Muscle layer of colon (tissue), 2 donors: ENCODE measurements around the gene PHYHIPL.
"Not testable (repeated sequence)": the region's sequence is repeated elsewhere in the genome, so short reads cannot be mapped to it uniquely, and the experiment has no call there.

Source experiments
- H3K27ac ChIP-seq: one replicate; pipeline ENCODE4 v1.7.0; 2013; ENCODE audit warnings: low read depth, mild to moderate bottlenecking, low read length, moderate library complexity
- H3K27me3 ChIP-seq, 2 donors: one replicate each; pipeline ENCODE4 v1.7.0; 2013; ENCODE audit warnings: low read length in 2 of 2, mild to moderate bottlenecking in 2 of 2; ENCODE audit not compliant: insufficient read depth in 2 of 2, control insufficient read depth in 1 of 2
- H3K36me3 ChIP-seq: one replicate; pipeline ENCODE4 v1.7.0; 2013; ENCODE audit warnings: mild to moderate bottlenecking, low read length; ENCODE audit not compliant: insufficient read depth
- H3K4me1 ChIP-seq: one replicate; pipeline ENCODE4 v1.7.0; 2013; ENCODE audit warnings: mild to moderate bottlenecking, low read length; ENCODE audit not compliant: insufficient read depth
- H3K4me3 ChIP-seq, 2 donors: one replicate each; pipeline ENCODE4 v1.7.0; 2013; ENCODE audit warnings: low read length in 2 of 2, low read depth in 1 of 2, mild to moderate bottlenecking in 1 of 2, moderate library complexity in 1 of 2
- H3K9ac ChIP-seq: one replicate; pipeline ENCODE4 v1.7.0; 2013; ENCODE audit warnings: low read length
- H3K9me3 ChIP-seq: one replicate; pipeline ENCODE4 v1.7.0; 2013; ENCODE audit warnings: mild to moderate bottlenecking, low read length
- donor health status: abdominal sarcoma.
- donor health status: Adenocarcinoma of cecum.

The PHYHIPL gene

GRCh38 chr10:59236064-59236697 lies 59.7 kb downstream of the PHYHIPL start:
- Histone ChIP-seq H3K36me3 (no peaks in the 10 kb centered on the region), H3K27me3 (no peaks in the 10 kb centered on the region), H3K4me3 (no peak overlapping the region), H3K9ac (no peak overlapping the region), H3K4me1 (peaks cover 6% of the 10 kb centered on the region), H3K9me3 (no peaks in the 10 kb centered on the region), H3K27ac (no peak overlapping the region)

- H3K27me3 ChIP-seq, result no peaks in the 10 kb centered on the region
- no peaks in the 10 kb centered on the region for H3K36me3 ChIP-seq
- H3K9me3 ChIP-seq, result no peaks in the 10 kb centered on the region
- H3K27ac ChIP-seq, result no peak overlapping the region
- H3K9ac ChIP-seq, result no peak overlapping the region
- peaks cover 6% of the 10 kb centered on the region for H3K4me1 ChIP-seq
- H3K4me3 ChIP-seq, result no peak overlapping the region
These were observed 61.3 kb downstream of the PHYHIPL start for GRCh38 chr10:59237775-59238174.

- H3K27ac ChIP-seq, H3K4me1 ChIP-seq, H3K9me3 ChIP-seq, H3K27me3 ChIP-seq, H3K36me3 ChIP-seq, H3K4me3 ChIP-seq, H3K9ac ChIP-seq: not testable (repeated sequence)
These were observed 62.7 kb downstream of the PHYHIPL start for GRCh38 chr10:59239108-59239507.

GRCh38 chr10:59240582-59241183 lies 64.2 kb downstream of the PHYHIPL start:
- Histone ChIP-seq H3K9ac (no peak overlapping the region), H3K4me1 (peaks cover 6% of the 10 kb centered on the region), H3K9me3 (no peaks in the 10 kb centered on the region), H3K27ac (no peak overlapping the region), H3K36me3 (peaks cover 3% of the 10 kb centered on the region), H3K27me3 (no peaks in the 10 kb centered on the region), H3K4me3 (no peak overlapping the region)

- Histone ChIP-seq H3K36me3 (peaks cover 4% of the 10 kb centered on the region), H3K4me3 (no peak overlapping the region), H3K27ac (no peak overlapping the region), H3K27me3 (no peaks in the 10 kb centered on the region), H3K9me3 (no peaks in the 10 kb centered on the region), H3K9ac (no peak overlapping the region), H3K4me1 (peaks cover 6% of the 10 kb centered on the region)
These were observed 65.6 kb downstream of the PHYHIPL start for GRCh38 chr10:59242057-59242456.

- Histone ChIP-seq H3K27ac (no peak overlapping the region), H3K36me3 (peaks cover 4% of the 10 kb centered on the region), H3K9ac (no peak overlapping the region)
These were observed 66.5 kb downstream of the PHYHIPL start for GRCh38 chr10:59242991-59243390.

GRCh38 chr10:59243611-59244195 lies 67.3 kb downstream of the PHYHIPL start:
- no peak overlapping the region for H3K27ac ChIP-seq
- no peak overlapping the region for H3K9ac ChIP-seq
- peaks cover 6% of the 10 kb centered on the region for H3K4me1 ChIP-seq
- H3K36me3 ChIP-seq, result peaks cover 4% of the 10 kb centered on the region
- no peaks in the 10 kb centered on the region for H3K9me3 ChIP-seq
- no peak overlapping the region for H3K4me3 ChIP-seq
- H3K27me3 ChIP-seq, result no peaks in the 10 kb centered on the region

More at GRCh38 chr10:59242991-59243390, 66.5 kb downstream of the PHYHIPL start:
- Histone ChIP-seq H3K4me3 (no peak overlapping the region), H3K4me1 (peaks cover 6% of the 10 kb centered on the region), H3K27me3 (no peaks in the 10 kb centered on the region), H3K9me3 (no peaks in the 10 kb centered on the region)

GRCh38 chr10:59244871-59245270 lies 68.4 kb downstream of the PHYHIPL start:
- Histone ChIP-seq H3K4me1 (peaks cover 6% of the 10 kb centered on the region), H3K36me3 (peaks cover 4% of the 10 kb centered on the region), H3K4me3 (no peak overlapping the region), H3K27ac (no peak overlapping the region), H3K27me3 (no peaks in the 10 kb centered on the region), H3K9ac (no peak overlapping the region), H3K9me3 (no peaks in the 10 kb centered on the region)

GRCh38 chr10:59245686-59246085 lies 69.2 kb downstream of the PHYHIPL start:
- H3K27me3 ChIP-seq, result no peaks in the 10 kb centered on the region
- H3K4me3 ChIP-seq, result no peak overlapping the region
- H3K4me1 ChIP-seq, result peaks cover 4% of the 10 kb centered on the region
- no peaks in the 10 kb centered on the region for H3K9me3 ChIP-seq
- H3K9ac ChIP-seq, result no peak overlapping the region
- H3K36me3 ChIP-seq, result peaks cover 9% of the 10 kb centered on the region
- no peak overlapping the region for H3K27ac ChIP-seq

GRCh38 chr10:59252491-59252890 lies 76.0 kb downstream of the PHYHIPL start:
- H3K9me3 ChIP-seq, result no peaks in the 10 kb centered on the region
- H3K27me3 ChIP-seq, result no peaks in the 10 kb centered on the region
- peaks cover 5% of the 10 kb centered on the region for H3K4me1 ChIP-seq
- peaks cover 22% of the 10 kb centered on the region for H3K36me3 ChIP-seq
- H3K9ac ChIP-seq, result no peak overlapping the region
- no peak overlapping the region for H3K4me3 ChIP-seq
- H3K27ac ChIP-seq, result no peak overlapping the region

GRCh38 chr10:59255463-59255862 lies 79.0 kb downstream of the PHYHIPL start:
- H3K4me3 ChIP-seq, result no peak overlapping the region
- no peak overlapping the region for H3K27ac ChIP-seq
- peaks cover 20% of the 10 kb centered on the region for H3K36me3 ChIP-seq
- no peaks in the 10 kb centered on the region for H3K27me3 ChIP-seq
- H3K9me3 ChIP-seq, result no peaks in the 10 kb centered on the region
- no peak overlapping the region for H3K9ac ChIP-seq
- H3K4me1 ChIP-seq, result peaks cover 7% of the 10 kb centered on the region

GRCh38 chr10:59257224-59257623 lies 80.8 kb downstream of the PHYHIPL start:
- Histone ChIP-seq H3K36me3 (peaks cover 11% of the 10 kb centered on the region), H3K9me3 (no peaks in the 10 kb centered on the region), H3K9ac (no peak overlapping the region), H3K4me3 (no peak overlapping the region), H3K27ac (peak overlapping the region; percentile 13), H3K27me3 (no peaks in the 10 kb centered on the region), H3K4me1 (peaks cover 7% of the 10 kb centered on the region)
